Activated naive CD8-positive, alpha-beta T cell treated with anti-CD3 and anti-CD28 coated beads, Interleukin-2, amount 50 U/mL, for 24 hours (primary cell): ENCODE data around the gene NMNAT2.
A peak's percentile ranks its signal among the peaks of the same experiment; 100 is the strongest.

Experiments used
- ATAC-seq: fragments of 150-1000 bp; cut with Tn5 transposase; one replicate; pipeline ENCODE4 v1.10.0; 2021
- DNase-seq: peaks from one replicate; pipeline ENCODE4 v3.0.0; 2021
- H3K27ac Mint-ChIP-seq: one replicate; pipeline ENCODE4 v1.8.0; 2021; ENCODE audit warnings: mild to moderate bottlenecking, mixed read lengths
- H3K27me3 Mint-ChIP-seq: one replicate; pipeline ENCODE4 v1.8.0; 2021; ENCODE audit warnings: mixed read lengths
- H3K36me3 Mint-ChIP-seq: one replicate; pipeline ENCODE4 v1.8.0; 2021; ENCODE audit warnings: low read depth, mixed read lengths
- H3K4me1 Mint-ChIP-seq: one replicate; pipeline ENCODE4 v1.8.0; 2021; ENCODE audit warnings: mixed read lengths
- H3K4me3 Mint-ChIP-seq: one replicate; pipeline ENCODE4 v1.8.0; 2021; ENCODE audit warnings: mild to moderate bottlenecking, moderate library complexity, mixed read lengths
- H3K9me3 Mint-ChIP-seq: one replicate; pipeline ENCODE4 v1.8.0; 2021; ENCODE audit warnings: mixed read lengths

Gene NMNAT2

GRCh38 chr1:183327434-183328290, 90.5 kb downstream of the NMNAT2 start:
- Mint-ChIP-seq H3K27ac (no peak overlapping the region), H3K36me3 (no peaks in the 10 kb centered on the region), H3K9me3 (no peaks in the 10 kb centered on the region), H3K4me1 (no peaks in the 10 kb centered on the region), H3K4me3 (no peak overlapping the region), H3K27me3 (peaks cover 33% of the 10 kb centered on the region)
- ATAC-seq, result no peak
- no peak for DNase-seq

- Mint-ChIP-seq H3K9me3 (no peaks in the 10 kb centered on the region), H3K27ac (no peak overlapping the region), H3K27me3 (peaks cover 33% of the 10 kb centered on the region), H3K4me3 (no peak overlapping the region), H3K36me3 (no peaks in the 10 kb centered on the region), H3K4me1 (no peaks in the 10 kb centered on the region)
- DNase-seq, result no peak
- ATAC-seq, result peak; percentile 51
Observed at GRCh38 chr1:183323849-183324683, 94.1 kb downstream of the NMNAT2 start.

- no peaks in the 10 kb centered on the region for H3K9me3 Mint-ChIP-seq
- H3K27ac Mint-ChIP-seq, result no peak overlapping the region
- H3K4me3 Mint-ChIP-seq, result no peak overlapping the region
- H3K36me3 Mint-ChIP-seq, result no peaks in the 10 kb centered on the region
- ATAC-seq (no peak), DNase-seq (no peak)
- H3K27me3 Mint-ChIP-seq, result peaks cover 19% of the 10 kb centered on the region
- no peaks in the 10 kb centered on the region for H3K4me1 Mint-ChIP-seq
Observed at GRCh38 chr1:183319606-183320005, 98.6 kb downstream of the NMNAT2 start.

DNA sequence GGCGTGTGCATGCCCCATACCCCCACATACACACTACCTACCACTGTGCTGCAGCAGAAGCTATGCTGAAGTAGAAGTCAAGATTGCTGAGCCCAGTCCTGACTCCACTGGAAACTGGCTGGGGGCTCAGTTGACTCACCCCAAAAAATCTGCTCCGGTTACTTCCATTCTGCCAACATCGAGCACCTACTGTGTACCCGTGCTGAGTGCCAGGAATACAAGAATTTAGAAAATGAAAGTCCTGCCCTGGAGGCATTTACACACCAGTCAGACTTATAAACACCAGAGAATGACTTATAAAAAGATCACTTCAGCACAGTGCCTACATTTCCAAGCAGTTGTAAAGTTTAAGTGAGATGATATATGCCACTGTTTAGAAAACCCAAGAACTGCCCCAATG, 99.1 kb downstream of the NMNAT2 start:
- H3K36me3 Mint-ChIP-seq, result no peaks in the 10 kb centered on the region
- H3K27ac Mint-ChIP-seq, result no peak overlapping the region
- ATAC-seq, result no peak
- no peaks in the 10 kb centered on the region for H3K4me1 Mint-ChIP-seq
- no peaks in the 10 kb centered on the region for H3K9me3 Mint-ChIP-seq
- H3K4me3 Mint-ChIP-seq, result no peak overlapping the region
- peaks cover 22% of the 10 kb centered on the region for H3K27me3 Mint-ChIP-seq
- DNase-seq, result no peak

- Mint-ChIP-seq H3K36me3 (no peaks in the 10 kb centered on the region), H3K27me3 (peaks cover 24% of the 10 kb centered on the region), H3K9me3 (no peaks in the 10 kb centered on the region), H3K27ac (no peak overlapping the region), H3K4me3 (no peak overlapping the region), H3K4me1 (no peaks in the 10 kb centered on the region)
- ATAC-seq (no peak), DNase-seq (no peak)
Observed at GRCh38 chr1:183318433-183318832, 99.7 kb downstream of the NMNAT2 start.

DNA sequence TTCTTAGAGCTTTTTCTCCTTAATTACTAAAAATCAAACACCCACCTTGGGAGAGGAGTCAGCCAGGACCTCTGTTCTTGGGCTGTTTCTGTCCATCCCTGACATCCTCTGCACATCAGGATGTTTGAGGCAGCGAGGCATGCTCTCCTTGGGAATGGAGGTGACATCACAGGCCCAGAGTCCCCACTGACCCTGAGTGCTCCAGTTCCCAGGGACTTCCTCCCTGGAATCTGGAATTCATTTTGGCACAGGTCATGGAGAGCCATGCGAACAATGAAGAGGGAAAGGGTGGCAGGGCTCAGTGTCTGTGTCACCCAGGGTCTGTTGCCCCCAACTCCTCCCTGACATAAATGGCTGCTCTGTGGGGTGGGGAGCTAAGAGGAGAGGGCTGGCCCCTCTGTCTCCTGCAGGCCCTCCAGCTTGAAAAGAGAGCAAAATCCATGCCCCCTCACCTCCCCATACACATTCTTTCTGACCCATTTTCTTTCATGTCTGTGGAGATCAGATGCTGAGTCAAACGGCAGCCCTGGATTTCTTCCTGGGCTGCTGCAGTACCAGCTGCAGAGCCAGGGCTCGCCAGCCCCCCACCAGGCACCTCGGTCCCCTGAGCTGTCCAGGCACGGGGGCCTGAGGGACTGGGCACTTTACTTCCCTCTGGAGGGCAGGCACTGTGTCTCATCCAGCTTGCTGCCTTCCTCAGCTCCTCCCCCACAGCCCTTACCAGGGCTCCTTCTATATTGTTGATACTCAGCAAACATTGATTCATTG, 102.0 kb downstream of the NMNAT2 start:
- Mint-ChIP-seq H3K4me1 (peaks cover 8% of the 10 kb centered on the region), H3K4me3 (no peak overlapping the region), H3K9me3 (no peaks in the 10 kb centered on the region), H3K36me3 (no peaks in the 10 kb centered on the region), H3K27ac (no peak overlapping the region), H3K27me3 (peaks cover 20% of the 10 kb centered on the region)
- ATAC-seq (no peak), DNase-seq (no peak)

DNA sequence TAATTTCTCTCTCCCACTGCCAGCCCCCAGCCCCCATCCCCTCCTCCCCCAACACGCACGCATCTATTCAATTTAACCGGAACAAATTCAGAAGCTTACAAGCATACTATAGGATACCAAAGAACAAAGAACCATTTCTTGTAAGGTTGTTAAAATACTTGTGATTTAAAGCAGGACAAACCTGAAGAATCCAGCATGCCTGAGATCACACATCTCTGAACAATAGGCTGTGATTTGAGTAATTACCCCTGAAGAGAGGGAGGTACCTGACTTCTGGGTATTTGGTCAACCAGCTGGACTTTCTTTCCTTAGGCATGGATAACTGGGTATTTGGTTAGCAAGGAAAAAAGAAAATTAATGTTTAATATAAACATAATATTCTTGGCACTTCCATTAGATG, 105.1 kb downstream of the NMNAT2 start:
- no peak overlapping the region for H3K27ac Mint-ChIP-seq
- peaks cover 12% of the 10 kb centered on the region for H3K27me3 Mint-ChIP-seq
- H3K4me3 Mint-ChIP-seq, result no peak overlapping the region
- H3K9me3 Mint-ChIP-seq, result no peaks in the 10 kb centered on the region
- no peak for DNase-seq
- no peak for ATAC-seq
- no peaks in the 10 kb centered on the region for H3K36me3 Mint-ChIP-seq
- H3K4me1 Mint-ChIP-seq, result peaks cover 23% of the 10 kb centered on the region

GRCh38 chr1:183310753-183311479, 107.3 kb downstream of the NMNAT2 start:
- Mint-ChIP-seq H3K27me3 (peaks cover 9% of the 10 kb centered on the region), H3K9me3 (no peaks in the 10 kb centered on the region), H3K4me3 (no peak overlapping the region), H3K4me1 (peaks cover 23% of the 10 kb centered on the region), H3K36me3 (no peaks in the 10 kb centered on the region), H3K27ac (peak overlapping the region; percentile 88)
- peak; percentile 93 for ATAC-seq
- DNase-seq, result peak; percentile 52

GRCh38 chr1:183308719-183309118, 109.5 kb downstream of the NMNAT2 start:
- Mint-ChIP-seq H3K27ac (no peak overlapping the region), H3K9me3 (no peaks in the 10 kb centered on the region), H3K27me3 (peaks cover 7% of the 10 kb centered on the region), H3K4me1 (peaks cover 23% of the 10 kb centered on the region), H3K4me3 (no peak overlapping the region), H3K36me3 (no peaks in the 10 kb centered on the region)
- no peak for ATAC-seq
- DNase-seq, result no peak

GRCh38 chr1:183306317-183307042, 111.7 kb downstream of the NMNAT2 start:
- no peaks in the 10 kb centered on the region for H3K36me3 Mint-ChIP-seq
- no peak overlapping the region for H3K27ac Mint-ChIP-seq
- H3K27me3 Mint-ChIP-seq, result peaks cover 5% of the 10 kb centered on the region
- H3K4me1 Mint-ChIP-seq, result peaks cover 18% of the 10 kb centered on the region
- DNase-seq (no peak), ATAC-seq (no peak)
- no peak overlapping the region for H3K4me3 Mint-ChIP-seq
- no peaks in the 10 kb centered on the region for H3K9me3 Mint-ChIP-seq

- Mint-ChIP-seq H3K27me3 (peaks cover 5% of the 10 kb centered on the region), H3K36me3 (no peaks in the 10 kb centered on the region), H3K9me3 (no peaks in the 10 kb centered on the region), H3K27ac (no peak overlapping the region), H3K4me1 (no peaks in the 10 kb centered on the region), H3K4me3 (no peak overlapping the region)
- ATAC-seq (no peak), DNase-seq (no peak)
Observed at GRCh38 chr1:183304440-183305107, 113.6 kb downstream of the NMNAT2 start.

- ATAC-seq (no peak), DNase-seq (no peak)
- Mint-ChIP-seq H3K27me3 (peaks cover 5% of the 10 kb centered on the region), H3K27ac (no peak overlapping the region), H3K4me3 (no peak overlapping the region), H3K9me3 (no peaks in the 10 kb centered on the region), H3K4me1 (no peaks in the 10 kb centered on the region), H3K36me3 (no peaks in the 10 kb centered on the region)
Observed at GRCh38 chr1:183303901-183304300, 114.3 kb downstream of the NMNAT2 start.

GRCh38 chr1:183303323-183303645, 114.9 kb downstream of the NMNAT2 start:
- no peak overlapping the region for H3K4me3 Mint-ChIP-seq
- H3K27me3 Mint-ChIP-seq, result peaks cover 2% of the 10 kb centered on the region
- no peaks in the 10 kb centered on the region for H3K4me1 Mint-ChIP-seq
- DNase-seq, result no peak
- ATAC-seq, result no peak
- no peaks in the 10 kb centered on the region for H3K9me3 Mint-ChIP-seq
- H3K27ac Mint-ChIP-seq, result no peak overlapping the region
- no peaks in the 10 kb centered on the region for H3K36me3 Mint-ChIP-seq
